ENCODE data around the gene C17orf58. TPM values are rescaled to one million over a fixed set of nuclear protein-coding genes. Genes with fewer than 3 reads are reported as not detected.

The C17orf58 gene
- total RNA-seq, 2 experiments from 2014 or later, result 17.8 to 27.7 TPM

- no peak for DNase-seq (ENCODE audit: low spot score)
- H3K9me3 ChIP-seq (ENCODE audit: low read length), result no peaks in the 10 kb centered on the region
- H4K20me1 ChIP-seq (ENCODE audit: insufficient read depth, low read length), result peaks cover 29% of the 10 kb centered on the region
- no peak overlapping the region for H3K27ac ChIP-seq (ENCODE audit: low read depth, low read length, poor library complexity, severe bottlenecking)
- no peak for TF ChIP-seq EZH2phosphoT487 (IDR thresholded peaks at IDR 0.05; ENCODE audit: borderline replicate concordance, low read depth, low read length)
- TF ChIP-seq CTCF (conservative IDR thresholded peaks at IDR 0.05; ENCODE audit: low read length), result no peak
- peaks cover 22% of the 10 kb centered on the region for H3K4me1 ChIP-seq (ENCODE audit: insufficient read depth, low read length, poor library complexity, severe bottlenecking)
- peaks cover 42% of the 10 kb centered on the region for H3K79me2 ChIP-seq (ENCODE audit: insufficient read depth, low read depth, low read length)
- no peaks in the 10 kb centered on the region for H3K9me2 ChIP-seq (ENCODE audit: insufficient read depth, low read length)
- H2AFZ ChIP-seq (ENCODE audit: low read length), result peak overlapping the region; percentile 65
- peak overlapping the region; percentile 42 for H3K4me3 ChIP-seq (ENCODE audit: low read depth, low read length, poor library complexity, severe bottlenecking)
- no TSS peak for BruUV-seq (replicated peaks)
- H3K4me2 ChIP-seq (ENCODE audit: low read length), result peak overlapping the region; percentile 58
- POLR2A ChIA-PET, result no interaction called here
- CTCF ChIA-PET (ENCODE audit: unreplicated experiment), result no interaction called here
- H3K36me3 ChIP-seq (ENCODE audit: insufficient read depth, low read length), result peaks cover 38% of the 10 kb centered on the region
- intact Hi-C loops (cut with micrococcal nuclease; ENCODE audit: unreplicated experiment), result no loop called here
Measured at GRCh38 chr17:68034452-68034776, 38.1 kb upstream of the C17orf58 start.

GRCh38 chr17:68033636-68034451 lies 37.6 kb upstream of the C17orf58 start:
- no peak overlapping the region for H3K4me3 ChIP-seq (ENCODE audit: low read depth, low read length, poor library complexity, severe bottlenecking)
- H2AFZ ChIP-seq (ENCODE audit: low read length), result peak overlapping the region; percentile 65
- H3K4me1 ChIP-seq (ENCODE audit: insufficient read depth, low read length, poor library complexity, severe bottlenecking), result peaks cover 22% of the 10 kb centered on the region
- CTCF ChIA-PET (ENCODE audit: unreplicated experiment), result no interaction called here
- H3K4me2 ChIP-seq (ENCODE audit: low read length), result peak overlapping the region; percentile 58; the same call in 1 of the 2 replicates
- BruUV-seq (replicated peaks), result no TSS peak
- DNase-seq (ENCODE audit: low spot score), result peak; percentile 37
- no peaks in the 10 kb centered on the region for H3K9me3 ChIP-seq (ENCODE audit: low read length)
- no peaks in the 10 kb centered on the region for H3K9me2 ChIP-seq (ENCODE audit: insufficient read depth, low read length)
- H3K36me3 ChIP-seq (ENCODE audit: insufficient read depth, low read length), result peaks cover 32% of the 10 kb centered on the region
- H3K79me2 ChIP-seq (ENCODE audit: insufficient read depth, low read depth, low read length), result peaks cover 38% of the 10 kb centered on the region
- TF ChIP-seq CTCF (conservative IDR thresholded peaks at IDR 0.05; ENCODE audit: low read length) (no peak), EZH2phosphoT487 (IDR thresholded peaks at IDR 0.05; ENCODE audit: borderline replicate concordance, low read depth, low read length) (no peak)
- no peak overlapping the region for H3K27ac ChIP-seq (ENCODE audit: low read depth, low read length, poor library complexity, severe bottlenecking)
- intact Hi-C loops (cut with micrococcal nuclease; ENCODE audit: unreplicated experiment), result no loop called here
- POLR2A ChIA-PET, result interaction anchor here (0.6 to 0.7 kb wide), 2 partner anchors 72 to 224 kb away, joined by 3 to 8 read pairs; no protein-coding TSS in a partner anchor
- peaks cover 26% of the 10 kb centered on the region for H4K20me1 ChIP-seq (ENCODE audit: insufficient read depth, low read length)
